H9 (cell line): ENCODE measurements around the gene STARD9. TPM values are rescaled to one million over a fixed set of nuclear protein-coding genes. Genes with fewer than 3 reads are reported as not detected.
A peak's percentile ranks its signal among the peaks of the same experiment; 100 is the strongest.

Source experiments
- DNase-seq: peaks from one replicate; pipeline ENCODE4 v3.0.0-alpha.2; 2017
- H2AFZ ChIP-seq: one replicate; pipeline ENCODE4 v1.6.1; 2013; ENCODE audit warnings: mild to moderate bottlenecking, low read length, control low read depth, moderate library complexity
- H2AK5ac ChIP-seq: 2 replicates; pipeline ENCODE4 v1.6.1; 2013; ENCODE audit warnings: low read length, control low read depth, mixed read lengths; ENCODE audit not compliant: insufficient read length
- H2BK120ac ChIP-seq: one replicate; pipeline ENCODE4 v1.6.1; 2013; ENCODE audit warnings: low read depth, mild to moderate bottlenecking, low read length, control low read depth, inconsistent platforms; ENCODE audit not compliant: poor library complexity, severe bottlenecking
- H2BK12ac ChIP-seq: 2 replicates; pipeline ENCODE4 v1.6.1; 2013; ENCODE audit warnings: low read length, control low read depth, mixed read lengths, low read depth; ENCODE audit not compliant: insufficient read length
- H2BK15ac ChIP-seq: 2 replicates; pipeline ENCODE4 v1.6.1; 2013; ENCODE audit warnings: low read depth, low read length, control low read depth
- H2BK20ac ChIP-seq: one replicate; pipeline ENCODE4 v1.6.1; 2013; ENCODE audit warnings: low read depth, mild to moderate bottlenecking, low read length, control low read depth, inconsistent platforms; ENCODE audit not compliant: poor library complexity, severe bottlenecking
- H2BK5ac ChIP-seq: 2 replicates; pipeline ENCODE4 v1.6.1; 2013; ENCODE audit warnings: low read length, control low read depth, mixed read lengths; ENCODE audit not compliant: insufficient read length
- H3K14ac ChIP-seq: 2 replicates; pipeline ENCODE4 v1.6.1; 2013; ENCODE audit warnings: low read length, control low read depth; ENCODE audit not compliant: insufficient read depth
- H3K18ac ChIP-seq: 2 replicates; pipeline ENCODE4 v1.6.1; 2013; ENCODE audit warnings: low read depth, mild to moderate bottlenecking, mixed read lengths, low read length, control low read depth; ENCODE audit not compliant: insufficient read length
- H3K23ac ChIP-seq: 2 replicates; pipeline ENCODE4 v1.6.1; 2013; ENCODE audit warnings: low read length, control low read depth, mixed read lengths, low read depth; ENCODE audit not compliant: insufficient read length
- H3K23me2 ChIP-seq: 2 replicates; pipeline ENCODE4 v1.6.1; 2013; ENCODE audit warnings: low read depth, mild to moderate bottlenecking, mixed read lengths, low read length, control low read depth; ENCODE audit not compliant: insufficient read length, poor library complexity, severe bottlenecking
- H3K27ac ChIP-seq: 2 replicates; pipeline ENCODE4 v1.5.1; 2013; ENCODE audit warnings: low read length, control low read depth, mixed read lengths, low read depth; ENCODE audit not compliant: insufficient read length
- H3K27me3 ChIP-seq: 2 replicates; pipeline ENCODE4 v1.6.1; 2013; ENCODE audit warnings: low read length, control low read depth, inconsistent platforms; ENCODE audit not compliant: insufficient read depth
- H3K4ac ChIP-seq: 2 replicates; pipeline ENCODE4 v1.6.1; 2013; ENCODE audit warnings: low read depth, mild to moderate bottlenecking, control low read depth, inconsistent platforms, low read length, moderate library complexity
- H3K4me1 ChIP-seq: 2 replicates; pipeline ENCODE4 v1.6.1; 2013; ENCODE audit warnings: low read length, control low read depth, inconsistent platforms; ENCODE audit not compliant: insufficient read depth
- H3K4me2 ChIP-seq: 2 replicates; pipeline ENCODE4 v1.6.1; 2013; ENCODE audit warnings: low read length, control low read depth, mixed read lengths; ENCODE audit not compliant: insufficient read length, insufficient read depth
- H3K56ac ChIP-seq: 2 replicates; pipeline ENCODE4 v1.6.1; 2013; ENCODE audit warnings: low read depth, mild to moderate bottlenecking, mixed read lengths, low read length, control low read depth; ENCODE audit not compliant: insufficient read length
- H3K79me1 ChIP-seq: 2 replicates; pipeline ENCODE4 v1.6.1; 2013; ENCODE audit warnings: low read depth, mild to moderate bottlenecking, moderate library complexity, low read length, control low read depth, inconsistent platforms; ENCODE audit not compliant: insufficient read depth, poor library complexity, severe bottlenecking
- H3K79me2 ChIP-seq: 2 replicates; pipeline ENCODE4 v1.6.1; 2013; ENCODE audit warnings: low read length, control low read depth, inconsistent platforms; ENCODE audit not compliant: insufficient read depth
- H3K9ac ChIP-seq: 2 replicates; pipeline ENCODE4 v1.6.1; 2013; ENCODE audit warnings: low read length, control low read depth, mixed read lengths; ENCODE audit not compliant: insufficient read length; ENCODE audit errors: extremely low read depth
- H3K9me3 ChIP-seq: one replicate; pipeline ENCODE4 v1.6.1; 2013; ENCODE audit warnings: low read depth, low read length, inconsistent platforms; ENCODE audit not compliant: control insufficient read depth
- H3T11ph ChIP-seq: one replicate; pipeline ENCODE4 v1.6.1; 2013; ENCODE audit warnings: mild to moderate bottlenecking, low read length, control low read depth, inconsistent platforms
- H4K20me1 ChIP-seq: one replicate; pipeline ENCODE4 v1.6.1; 2013; ENCODE audit not compliant: control insufficient read depth, insufficient read length, insufficient read depth
- H4K5ac ChIP-seq: 2 replicates; pipeline ENCODE4 v1.6.1; 2013; ENCODE audit warnings: low read depth, mild to moderate bottlenecking, mixed read lengths, low read length, control low read depth; ENCODE audit not compliant: insufficient read length
- H4K8ac ChIP-seq: replicated peaks from 2 replicates; pipeline ENCODE4 v1.6.1; 2013; ENCODE audit warnings: low read length, control low read depth, mixed read lengths, low read depth; ENCODE audit not compliant: insufficient read length
- H4K91ac ChIP-seq: 2 replicates; pipeline ENCODE4 v1.6.1; 2013; ENCODE audit warnings: low read depth, mild to moderate bottlenecking, moderate library complexity, mixed read lengths, low read length, control low read depth; ENCODE audit not compliant: insufficient read length
- H3K27ac Mint-ChIP-seq, 3 experiments: 2 replicates in 2 of 3; 3 replicates in 1 of 3; pipeline ENCODE4 v1.8.0; 2020 to 2021; ENCODE audit warnings: mixed read lengths in 3 of 3, mild to moderate bottlenecking in 1 of 3, moderate library complexity in 1 of 3
- H3K27me3 Mint-ChIP-seq: 2 replicates; pipeline ENCODE4 v1.8.0; 2021; ENCODE audit warnings: low read depth, mild to moderate bottlenecking, moderate library complexity, mixed read lengths
- H3K36me3 Mint-ChIP-seq, 3 experiments: 2 replicates in 2 of 3; 3 replicates in 1 of 3; pipeline ENCODE4 v1.8.0; 2020 to 2021; ENCODE audit warnings: low read depth in 3 of 3, mixed read lengths in 3 of 3; ENCODE audit not compliant: insufficient read depth in 1 of 3
- H3K4me1 Mint-ChIP-seq, 2 experiments: 2 replicates each; pipeline ENCODE4 v1.8.0; 2020; ENCODE audit warnings: mixed read lengths in 2 of 2
- H3K4me3 Mint-ChIP-seq, 2 experiments: 2 replicates in 1 of 2; 3 replicates in 1 of 2; pipeline ENCODE4 v1.8.0; 2020 to 2021; ENCODE audit warnings: mild to moderate bottlenecking in 2 of 2, mixed read lengths in 2 of 2, moderate library complexity in 1 of 2
- H3K9me3 Mint-ChIP-seq, 2 experiments: 2 replicates in 1 of 2; 3 replicates in 1 of 2; pipeline ENCODE4 v1.8.0; 2020; ENCODE audit warnings: mild to moderate bottlenecking in 2 of 2, mixed read lengths in 2 of 2, moderate library complexity in 1 of 2
- WGBS: extraction: QIAGEN DNeasy Blood & Tissue Kit; methylation state at CpG from one replicate; pipeline ENCODE4 v1.1.7; 2013; ENCODE audit warnings: missing lambda C conversion rate, low lambda C conversion rate, mixed read lengths; ENCODE audit not compliant: insufficient read length; ENCODE audit errors: extremely low coverage; 5-methylcytosine and 5-hydroxymethylcytosine counted together
- long read RNA-seq: library from polyadenylated mRNA; unstranded; transcript quantifications from one replicate; pipeline ENCODE4 v2.0.0, GENCODE V29; 2020
- total RNA-seq: library from RNA; stranded (reverse); gene quantifications from 2 replicates; pipeline ENCODE4 v1.2.1, GENCODE V29; 2021
- TF ChIP-seq, protein P1 (sequence below): fragments of 200-600 bp; sonication (generic); conservative IDR thresholded peaks from 3 replicates; pipeline ENCODE4 v1.8.0; 2021; ENCODE audit warnings: antibody characterized with exemption, mild to moderate bottlenecking

Gene STARD9
- 5.1 and 6.9 TPM in 2 replicates for total RNA-seq
- long read RNA-seq, partial matches to known transcripts, result 1 of 2 reads
- long read RNA-seq, other reads (novel, unspliced or antisense), result 1 of 2 reads

DNA sequence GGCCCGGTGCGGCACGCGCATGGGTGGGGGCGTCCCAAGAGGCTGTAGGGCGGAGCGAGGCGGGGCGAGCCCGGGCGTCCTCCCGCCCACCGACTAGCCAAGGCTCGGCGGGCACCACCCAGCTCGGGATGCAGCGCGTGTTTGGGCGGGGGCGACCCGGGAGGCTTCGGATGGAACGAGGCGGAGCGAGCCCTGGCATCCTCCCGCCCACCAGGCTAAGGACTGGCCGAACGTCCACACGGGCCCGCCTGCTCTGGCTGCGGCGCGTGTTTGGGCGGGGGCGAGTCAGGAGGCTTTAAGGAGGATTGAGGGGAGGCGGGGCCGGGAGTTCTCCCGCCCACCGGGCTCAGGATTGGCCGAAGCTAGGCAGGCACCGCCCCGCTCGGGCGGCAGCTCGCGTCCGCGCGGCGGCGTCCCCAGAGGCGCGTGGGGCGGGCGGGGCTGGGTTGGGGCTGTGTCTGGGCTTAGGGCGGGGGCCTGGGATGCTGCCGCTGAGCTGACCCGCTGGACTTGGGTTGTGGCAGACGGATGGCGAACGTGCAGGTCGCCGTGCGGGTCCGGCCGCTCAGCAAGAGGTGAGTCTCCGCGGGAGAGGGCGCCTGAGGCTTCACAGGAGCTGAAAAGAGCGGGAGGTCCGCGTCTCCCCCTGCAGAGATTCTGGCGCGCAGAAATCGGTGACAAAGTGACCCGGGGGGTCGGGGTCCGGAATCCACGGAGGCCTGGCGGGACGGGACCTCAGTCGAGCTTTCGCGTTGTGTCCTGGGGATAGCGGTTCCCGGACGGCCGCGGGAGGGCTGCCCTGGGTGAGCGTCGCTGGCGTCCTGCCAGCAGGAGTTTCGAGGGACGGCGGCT, at the start of gene STARD9:
TSS of gene STARD9 (plus strand) at position 419 of the 852 bp plus-strand sequence. CDS start at position 529, 110 bp downstream.
- Histone ChIP-seq H3K27me3 (peaks cover 7% of the 10 kb centered on the region; the same call in 1 of the 2 replicates), H2AK5ac (no peak within 1 kb of the TSS), H3K27ac (no peak within 1 kb of the TSS), H4K8ac (no peak within 1 kb of the TSS), H2BK20ac (no peak within 1 kb of the TSS), H3K23ac (no peak within 1 kb of the TSS), H3K4me2 (peak within 1 kb of the TSS; percentile 62), H2AFZ (peak within 1 kb of the TSS; percentile 81), H3K9me3 (no peaks in the 10 kb centered on the region), H4K5ac (no peak within 1 kb of the TSS), H4K91ac (no peak within 1 kb of the TSS), H3K14ac (no peak within 1 kb of the TSS; the same call in 1 of the 2 replicates), H3K9ac (peak within 1 kb of the TSS; percentile 41), H3K79me2 (no peaks in the 10 kb centered on the region), H2BK120ac (no peak within 1 kb of the TSS), H3K4ac (no peak within 1 kb of the TSS), H4K20me1 (no peaks in the 10 kb centered on the region), H3K56ac (no peak within 1 kb of the TSS), H3K4me1 (no peaks in the 10 kb centered on the region), H2BK5ac (no peak within 1 kb of the TSS), H3K79me1 (no peaks in the 10 kb centered on the region), H2BK12ac (no peak within 1 kb of the TSS), H3K18ac (peak within 1 kb of the TSS; percentile 29), H2BK15ac (no peak within 1 kb of the TSS), H3T11ph (no peak within 1 kb of the TSS), H3K23me2 (peaks cover 10% of the 10 kb centered on the region)
- H3K4me1 Mint-ChIP-seq, result peaks cover 10 to 13% of the 10 kb centered on the region in 2 experiments
- 0 out of 5 replicates have a peak, but pooled peaks cover 0 to 2% of the 10 kb centered on the region in 2 experiments for H3K9me3 Mint-ChIP-seq
- peak within 1 kb of the TSS in 2 of 3 experiments; percentile 61 to 92; a peak in 3 of 7 replicates for H3K27ac Mint-ChIP-seq
- H3K36me3 Mint-ChIP-seq, result peaks cover 0 to 2% (median 0%) of the 10 kb centered on the region in 3 experiments; a peak in 2 of 7 replicates
- H3K27me3 Mint-ChIP-seq, result peaks cover 52% of the 10 kb centered on the region
- WGBS, result no CpG with 5 or more reads among the region's 95 CpGs
- TF ChIP-seq, protein P1, sequence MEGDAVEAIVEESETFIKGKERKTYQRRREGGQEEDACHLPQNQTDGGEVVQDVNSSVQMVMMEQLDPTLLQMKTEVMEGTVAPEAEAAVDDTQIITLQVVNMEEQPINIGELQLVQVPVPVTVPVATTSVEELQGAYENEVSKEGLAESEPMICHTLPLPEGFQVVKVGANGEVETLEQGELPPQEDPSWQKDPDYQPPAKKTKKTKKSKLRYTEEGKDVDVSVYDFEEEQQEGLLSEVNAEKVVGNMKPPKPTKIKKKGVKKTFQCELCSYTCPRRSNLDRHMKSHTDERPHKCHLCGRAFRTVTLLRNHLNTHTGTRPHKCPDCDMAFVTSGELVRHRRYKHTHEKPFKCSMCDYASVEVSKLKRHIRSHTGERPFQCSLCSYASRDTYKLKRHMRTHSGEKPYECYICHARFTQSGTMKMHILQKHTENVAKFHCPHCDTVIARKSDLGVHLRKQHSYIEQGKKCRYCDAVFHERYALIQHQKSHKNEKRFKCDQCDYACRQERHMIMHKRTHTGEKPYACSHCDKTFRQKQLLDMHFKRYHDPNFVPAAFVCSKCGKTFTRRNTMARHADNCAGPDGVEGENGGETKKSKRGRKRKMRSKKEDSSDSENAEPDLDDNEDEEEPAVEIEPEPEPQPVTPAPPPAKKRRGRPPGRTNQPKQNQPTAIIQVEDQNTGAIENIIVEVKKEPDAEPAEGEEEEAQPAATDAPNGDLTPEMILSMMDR, result no peak; the same call in 2 of the 3 replicates
- peak; percentile 99 for DNase-seq
- peak within 1 kb of the TSS; percentile 91 to 94 for H3K4me3 Mint-ChIP-seq
